HG02759 (cell line): Measurements from ENCODE around the gene SMTNL2.
"Not testable (repeated sequence)": the region's sequence is repeated elsewhere in the genome, so short reads cannot be mapped to it uniquely, and the experiment has no call there.

Experiments used
- ATAC-seq: cut with Tn5 transposase; IDR thresholded peaks from one replicate; pipeline ENCODE4 v1.9.1; 2021; ENCODE audit warnings: mild to moderate bottlenecking, moderate library complexity; ENCODE audit not compliant: unreplicated experiment

Gene SMTNL2

GRCh38 chr17:4631431-4631830 lies 47.1 kb downstream of the SMTNL2 start:
- ATAC-seq: no peak

DNA sequence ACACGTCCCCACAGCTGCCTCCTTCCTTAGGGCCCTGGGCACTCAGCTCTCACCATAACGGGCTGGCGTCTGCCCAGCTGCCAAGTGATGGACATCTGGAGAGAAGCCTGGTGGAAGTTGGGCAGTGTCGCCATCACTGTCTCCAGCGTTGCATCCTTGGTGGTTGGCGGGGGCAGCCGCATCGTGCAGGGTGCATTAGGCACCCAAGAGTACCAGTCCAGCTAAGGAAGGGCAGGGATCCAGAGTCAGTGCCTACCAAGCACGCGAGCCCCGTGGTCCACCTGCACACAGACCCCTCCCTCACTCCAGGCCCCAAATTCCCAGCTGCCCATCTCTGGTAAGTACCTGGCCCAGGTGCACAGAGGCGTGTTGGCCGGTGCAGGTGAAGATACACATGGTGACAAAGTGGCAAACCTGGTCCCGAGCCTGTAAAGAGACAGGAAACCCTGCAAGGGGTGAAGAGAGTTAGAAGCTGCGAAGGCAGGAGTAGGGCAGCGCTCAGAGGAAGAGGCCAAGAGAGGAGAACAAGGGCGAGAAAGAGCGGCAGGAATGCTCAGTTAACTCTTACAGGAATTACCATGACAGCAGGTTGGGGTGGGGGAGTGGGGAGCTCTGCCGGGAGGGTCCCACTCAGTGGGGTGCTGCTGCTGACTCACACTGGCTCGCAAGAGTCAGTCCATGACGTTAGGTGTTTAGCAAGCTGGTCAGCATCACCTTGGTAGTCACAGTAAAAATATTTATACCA lies 47.7 kb downstream of the SMTNL2 start:
- no peak for ATAC-seq

GRCh38 chr17:4632581-4632920 lies 48.2 kb downstream of the SMTNL2 start:
- no peak for ATAC-seq

DNA sequence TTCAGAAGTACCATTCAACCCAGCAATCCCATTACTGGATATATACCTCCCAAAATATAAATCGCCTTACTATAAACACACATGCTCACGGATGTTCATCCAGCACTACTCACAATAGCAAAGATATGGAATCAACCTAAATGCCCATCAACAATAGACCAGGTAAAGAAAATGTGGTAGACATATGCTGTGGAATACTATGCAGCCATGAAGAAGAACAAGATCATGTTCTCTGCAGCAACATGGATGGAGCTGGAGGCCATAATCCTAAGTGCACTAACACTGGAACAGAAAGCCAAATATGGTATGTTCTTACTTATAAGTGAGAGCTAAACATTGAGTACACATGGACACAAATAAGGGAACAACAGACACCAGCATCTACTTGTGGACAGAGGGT lies 49.3 kb downstream of the SMTNL2 start:
- ATAC-seq: no peak

- ATAC-seq: no peak
These were observed 50.6 kb downstream of the SMTNL2 start for GRCh38 chr17:4634976-4635375.

GRCh38 chr17:4635823-4636375 lies 51.6 kb downstream of the SMTNL2 start:
- peak; percentile 60 for ATAC-seq

GRCh38 chr17:4636474-4637100 lies 52.3 kb downstream of the SMTNL2 start:
- ATAC-seq: no peak

DNA sequence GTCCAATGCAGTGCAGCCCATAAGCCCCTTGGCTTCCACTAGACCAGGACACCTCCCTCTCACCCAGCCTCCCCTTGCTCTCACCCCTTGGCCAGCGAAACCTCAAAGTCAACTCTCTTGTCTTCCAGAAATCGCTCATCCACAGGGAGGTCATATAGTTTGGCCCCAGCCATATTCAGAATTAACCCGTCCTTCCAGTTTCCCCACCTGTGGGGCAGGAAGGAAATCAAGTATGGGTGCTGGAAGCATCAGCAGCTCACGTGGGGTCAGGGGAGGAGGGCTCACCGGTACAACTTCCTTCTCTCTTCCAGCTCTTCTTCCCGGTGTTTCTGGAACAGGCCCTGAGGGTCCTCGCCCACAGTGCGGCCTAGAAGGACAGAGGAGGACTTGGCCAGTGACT lies 54.4 kb downstream of the SMTNL2 start:
- ATAC-seq: not testable (repeated sequence)

DNA sequence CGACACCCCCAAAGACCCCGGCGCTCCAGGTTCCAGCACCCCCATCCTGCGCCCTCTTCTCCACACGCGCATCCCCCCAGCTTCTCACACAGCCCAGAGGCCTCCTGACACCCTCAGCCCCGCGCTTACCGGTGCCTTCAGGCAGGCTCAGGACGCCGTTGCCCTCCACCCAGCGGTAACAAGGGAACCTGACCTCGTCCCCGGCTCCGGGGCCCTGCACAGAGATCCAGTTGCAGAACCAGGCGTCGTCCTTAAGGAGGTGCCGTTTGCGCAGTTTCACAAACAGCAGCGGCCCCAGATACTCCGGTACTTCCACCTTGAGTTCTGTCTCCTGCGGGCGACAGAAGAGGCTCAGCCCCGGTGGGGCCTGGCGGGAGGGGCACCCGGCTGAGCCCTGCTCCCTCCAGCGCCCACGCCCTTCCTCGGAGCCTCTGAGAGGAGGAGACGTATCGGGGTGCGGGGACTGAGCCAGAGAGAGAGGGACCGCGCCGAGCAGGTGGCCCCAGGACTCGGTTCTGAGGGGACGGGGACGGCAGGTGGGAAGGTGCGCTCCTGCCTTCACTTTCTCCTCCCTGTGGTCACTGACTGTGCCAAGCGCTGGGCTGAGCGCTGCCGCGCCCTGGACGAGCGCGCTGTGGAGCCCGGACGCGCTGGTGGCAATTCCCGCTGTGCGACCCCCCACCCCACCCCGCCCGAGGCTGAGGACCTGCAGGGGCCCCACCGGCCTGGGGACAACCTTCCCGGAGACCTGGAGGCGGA lies 55.2 kb downstream of the SMTNL2 start:
- ATAC-seq: not testable (repeated sequence)

- not testable (repeated sequence) for ATAC-seq
These were observed 56.4 kb downstream of the SMTNL2 start for GRCh38 chr17:4640569-4641188.

DNA sequence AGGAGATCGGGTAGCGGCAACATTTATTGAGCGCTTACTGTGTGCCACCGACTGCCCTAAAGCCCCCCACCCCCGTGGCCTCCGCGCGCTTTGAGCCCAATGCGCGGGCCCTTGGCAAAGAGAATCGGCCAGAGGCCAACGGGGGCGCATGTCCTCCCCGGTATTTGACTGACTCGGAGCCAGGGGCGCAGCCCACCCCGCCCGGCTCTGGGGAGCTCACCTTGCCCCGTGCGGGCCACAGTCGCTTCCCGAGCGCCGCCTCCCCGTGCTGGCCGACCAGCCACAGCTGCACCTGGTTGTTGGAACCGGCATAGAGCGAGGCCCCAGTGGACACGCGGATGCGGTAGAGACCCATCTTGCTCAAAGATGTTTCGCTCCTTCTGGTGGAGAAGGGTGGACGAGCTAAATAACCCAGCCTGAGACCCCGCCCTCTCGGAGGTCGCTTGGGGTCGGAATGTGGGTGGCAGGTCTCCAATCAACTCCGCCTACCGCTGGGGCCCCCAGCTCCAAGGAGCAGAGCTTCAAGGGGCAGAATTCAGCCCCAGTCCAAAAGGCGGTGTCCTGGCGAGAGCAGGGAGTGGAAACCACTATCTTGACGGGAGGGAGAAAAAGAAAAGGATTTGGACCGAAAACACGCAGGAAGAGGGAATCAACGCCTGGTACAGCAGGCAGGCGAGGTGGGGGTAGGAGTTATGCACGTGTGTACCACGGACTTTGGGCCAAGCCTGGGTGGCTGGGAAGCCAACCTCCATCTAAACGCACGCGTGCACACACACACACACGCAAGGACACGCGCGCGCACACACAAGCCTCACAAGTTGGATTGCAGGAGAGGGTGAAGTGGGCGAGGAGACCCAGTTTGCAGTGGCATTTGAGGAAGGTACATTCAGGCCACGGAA lies 57.2 kb downstream of the SMTNL2 start, which contains the start of gene ALOX15:
Gene ALOX15, minus strand, starts transcription at position 382 of the 899 bp plus-strand sequence. Its CDS starts 27 bp downstream, at position 355.
- ATAC-seq: no peak

DNA sequence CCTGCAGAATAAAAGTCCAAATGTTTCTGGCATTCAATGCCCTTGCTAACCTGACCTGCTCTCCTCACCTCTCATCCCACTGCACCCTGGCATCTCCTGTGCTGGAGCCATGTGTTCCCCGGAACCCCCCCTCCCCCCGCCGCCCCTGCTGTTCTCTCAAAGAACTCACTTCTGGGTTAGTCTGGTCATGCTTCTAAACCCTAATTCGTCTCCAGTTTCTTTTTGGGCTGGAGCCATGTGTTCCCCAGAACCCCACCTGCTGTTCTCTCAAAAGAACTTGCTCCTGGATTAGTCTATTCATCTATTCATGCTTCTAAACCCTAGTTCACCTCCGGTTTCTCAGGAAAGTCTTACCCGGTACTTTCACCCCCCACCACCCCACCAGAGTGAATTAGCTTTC lies 58.0 kb downstream of the SMTNL2 start:
- ATAC-seq: no peak

GRCh38 chr17:4643676-4644075 lies 59.3 kb downstream of the SMTNL2 start:
- no peak for ATAC-seq

DNA sequence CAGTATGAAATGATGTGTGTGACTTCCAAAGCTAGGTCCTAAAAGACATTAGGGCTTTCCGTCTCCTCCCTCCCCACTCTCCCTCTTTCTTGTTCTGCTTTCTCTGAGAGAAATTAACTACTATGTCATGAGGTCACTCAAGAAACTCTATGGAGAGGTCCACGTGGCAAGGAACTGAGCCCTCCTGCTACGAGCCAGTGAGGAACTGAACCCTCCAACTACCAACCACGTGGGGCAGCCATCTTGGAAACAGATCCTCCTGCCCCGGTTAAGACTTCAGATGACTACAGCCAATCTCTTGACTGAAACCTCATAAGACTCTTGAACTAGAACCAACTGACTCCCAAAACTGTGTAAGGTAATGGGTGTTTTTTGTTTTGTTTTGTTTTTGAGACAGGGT lies 61.3 kb downstream of the SMTNL2 start:
- ATAC-seq: no peak

- ATAC-seq: no peak
These were observed 64.4 kb downstream of the SMTNL2 start for GRCh38 chr17:4648741-4649140.

DNA sequence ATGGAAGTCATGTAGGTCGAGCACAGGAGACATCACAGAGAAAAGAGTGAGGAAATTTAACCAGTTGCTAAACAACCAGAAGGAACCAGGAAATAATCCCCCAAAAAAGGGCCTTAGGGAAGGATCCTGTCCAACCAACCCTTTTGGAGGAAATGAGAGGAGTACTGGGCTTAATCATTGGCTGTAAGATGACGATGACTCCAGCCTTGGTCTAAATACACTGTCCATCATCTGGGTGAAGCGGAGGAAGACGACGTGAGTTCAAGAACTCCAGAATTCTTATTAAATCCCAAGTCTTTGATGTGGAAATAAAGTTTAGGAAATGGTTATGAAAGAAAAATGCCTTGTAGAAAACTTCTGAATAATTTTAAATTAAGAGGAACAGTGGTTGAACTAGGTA lies 68.7 kb downstream of the SMTNL2 start:
- ATAC-seq: no peak

DNA sequence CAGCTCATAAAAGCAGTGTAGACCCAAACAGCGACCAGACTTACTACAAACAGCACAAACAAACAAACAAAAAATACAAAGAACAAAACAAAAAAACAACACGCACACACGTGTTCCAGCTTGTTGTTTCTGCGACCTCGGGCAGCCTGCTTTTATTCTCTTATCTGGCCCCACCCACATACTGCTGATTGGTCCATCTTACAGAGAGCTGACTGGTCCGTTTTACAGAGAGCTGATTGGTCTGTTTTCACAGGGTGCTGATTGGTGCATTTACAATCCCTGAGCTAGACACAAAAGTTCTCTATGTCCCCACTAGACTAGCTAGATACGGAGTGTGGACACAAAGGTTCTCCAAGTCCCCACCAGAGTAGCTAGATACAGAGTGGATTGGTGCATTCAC lies 71.6 kb downstream of the SMTNL2 start:
- not testable (repeated sequence) for ATAC-seq

GRCh38 chr17:4657678-4658077 lies 73.3 kb downstream of the SMTNL2 start:
- ATAC-seq: no peak
